Astrocyte of the spinal cord (primary cell): ENCODE data around the gene PRKCE.

ENCODE experiments used
- DNase-seq: peaks from one replicate; pipeline ENCODE4 v3.0.0; 2011; ENCODE audit warnings: low read depth, low spot score
- H3K4me3 ChIP-seq: 2 replicates; pipeline ENCODE4 v1.5.1; 2011; ENCODE audit warnings: low read depth, mild to moderate bottlenecking, low read length, moderate library complexity
- in situ Hi-C: cut with HindIII; loops from 2 replicates; pipeline ENCODE4 v1.10.0; 2017; ENCODE audit warnings: low sequenced_read_pairs
- TF ChIP-seq, protein P1 (sequence below): IDR thresholded peaks from 2 replicates; pipeline ENCODE4 v1.5.1; 2012; ENCODE audit warnings: low read depth, mild to moderate bottlenecking, low read length, inconsistent platforms

The PRKCE gene

DNA sequence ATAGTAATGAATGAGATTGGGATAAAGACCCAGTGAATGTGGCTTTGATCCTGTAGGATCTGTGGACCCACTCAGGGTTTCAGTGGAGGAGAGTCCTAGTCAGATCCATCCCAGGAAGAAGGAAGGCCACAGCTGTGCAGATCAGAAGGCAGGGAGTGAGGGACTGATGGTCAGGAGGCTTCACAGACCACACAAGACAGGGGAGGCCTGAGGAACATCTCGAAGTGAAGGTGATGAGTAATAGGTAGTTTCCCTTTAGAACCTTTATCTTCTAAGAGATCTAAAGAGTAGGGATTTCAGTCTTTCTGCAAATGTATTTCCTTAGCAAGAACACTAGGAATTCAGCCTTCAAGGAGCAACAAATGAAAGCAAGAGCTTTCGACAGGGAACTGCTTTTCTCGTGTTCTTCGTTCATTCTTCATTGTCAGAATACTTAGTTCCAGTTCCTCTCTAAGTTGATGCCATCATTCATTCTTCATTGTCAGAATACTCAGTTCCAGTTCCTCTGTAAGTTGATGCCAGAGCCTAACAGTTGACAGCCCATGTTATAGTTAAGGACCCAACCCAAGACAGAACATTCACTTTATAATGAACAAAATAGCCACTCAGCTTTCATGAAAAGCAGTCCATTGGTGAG lies 495.5 kb downstream of the PRKCE start:
- TF ChIP-seq, protein P1, sequence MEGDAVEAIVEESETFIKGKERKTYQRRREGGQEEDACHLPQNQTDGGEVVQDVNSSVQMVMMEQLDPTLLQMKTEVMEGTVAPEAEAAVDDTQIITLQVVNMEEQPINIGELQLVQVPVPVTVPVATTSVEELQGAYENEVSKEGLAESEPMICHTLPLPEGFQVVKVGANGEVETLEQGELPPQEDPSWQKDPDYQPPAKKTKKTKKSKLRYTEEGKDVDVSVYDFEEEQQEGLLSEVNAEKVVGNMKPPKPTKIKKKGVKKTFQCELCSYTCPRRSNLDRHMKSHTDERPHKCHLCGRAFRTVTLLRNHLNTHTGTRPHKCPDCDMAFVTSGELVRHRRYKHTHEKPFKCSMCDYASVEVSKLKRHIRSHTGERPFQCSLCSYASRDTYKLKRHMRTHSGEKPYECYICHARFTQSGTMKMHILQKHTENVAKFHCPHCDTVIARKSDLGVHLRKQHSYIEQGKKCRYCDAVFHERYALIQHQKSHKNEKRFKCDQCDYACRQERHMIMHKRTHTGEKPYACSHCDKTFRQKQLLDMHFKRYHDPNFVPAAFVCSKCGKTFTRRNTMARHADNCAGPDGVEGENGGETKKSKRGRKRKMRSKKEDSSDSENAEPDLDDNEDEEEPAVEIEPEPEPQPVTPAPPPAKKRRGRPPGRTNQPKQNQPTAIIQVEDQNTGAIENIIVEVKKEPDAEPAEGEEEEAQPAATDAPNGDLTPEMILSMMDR = no peak
- no peak for DNase-seq
- no peak overlapping the region for H3K4me3 ChIP-seq
- in situ Hi-C loops = no loop called here

DNA sequence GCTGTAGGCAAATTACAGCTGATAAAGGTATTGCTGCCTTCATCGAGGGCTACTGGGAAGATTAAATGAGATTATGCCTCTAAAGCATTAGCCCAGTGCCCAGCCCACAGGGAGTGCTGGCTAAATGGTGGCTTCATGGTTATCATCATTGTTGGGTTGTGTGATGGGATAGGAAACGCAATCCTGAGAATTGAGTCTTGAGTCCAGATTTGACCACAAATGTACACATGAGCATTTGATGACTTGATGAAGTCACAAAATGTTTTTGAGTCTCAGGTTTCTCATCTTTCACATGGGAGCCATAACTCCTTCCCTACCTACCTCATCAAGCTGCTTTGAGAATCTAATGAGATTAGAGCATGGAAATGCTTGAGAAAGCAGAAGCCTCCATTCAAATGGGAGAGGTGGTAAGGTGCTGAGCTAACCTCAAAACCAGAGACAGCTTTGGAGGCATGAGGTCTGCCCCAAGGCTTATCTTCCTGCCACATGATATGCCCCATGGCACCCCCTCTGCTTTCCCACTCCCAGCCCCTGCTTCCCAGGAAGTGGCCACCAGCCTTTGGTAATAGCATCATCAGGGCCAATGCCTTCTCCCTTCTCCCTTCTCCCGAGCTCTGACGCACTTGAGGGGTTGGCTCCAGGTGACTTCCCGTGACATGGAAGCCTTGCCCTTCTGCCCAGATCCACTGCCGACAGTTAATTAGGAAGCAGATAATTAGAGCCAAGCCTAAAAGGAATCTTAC lies 496.3 kb downstream of the PRKCE start:
- peak; percentile 14 for DNase-seq
- in situ Hi-C loops = no loop called here
- H3K4me3 ChIP-seq = no peak overlapping the region
- TF ChIP-seq, protein P1 = no peak

DNA sequence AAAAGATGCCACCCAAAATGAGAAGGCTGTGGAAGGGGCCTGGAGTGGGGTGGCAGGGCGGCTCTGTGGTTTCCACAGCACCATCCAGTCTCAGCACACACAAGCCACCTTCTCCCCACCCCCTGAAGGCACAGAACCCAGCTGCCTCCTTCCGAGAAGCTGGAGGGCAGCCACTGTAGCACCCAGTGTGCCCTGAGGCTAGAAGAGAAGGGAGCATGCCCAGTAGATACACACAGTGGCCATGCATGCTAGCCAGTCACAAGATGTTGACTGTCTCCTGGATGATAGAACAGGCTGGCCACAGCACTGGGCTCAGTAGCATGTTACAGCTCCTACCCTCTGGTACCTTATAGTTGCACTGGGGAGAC lies 496.9 kb downstream of the PRKCE start:
- in situ Hi-C loops = no loop called here

DNA sequence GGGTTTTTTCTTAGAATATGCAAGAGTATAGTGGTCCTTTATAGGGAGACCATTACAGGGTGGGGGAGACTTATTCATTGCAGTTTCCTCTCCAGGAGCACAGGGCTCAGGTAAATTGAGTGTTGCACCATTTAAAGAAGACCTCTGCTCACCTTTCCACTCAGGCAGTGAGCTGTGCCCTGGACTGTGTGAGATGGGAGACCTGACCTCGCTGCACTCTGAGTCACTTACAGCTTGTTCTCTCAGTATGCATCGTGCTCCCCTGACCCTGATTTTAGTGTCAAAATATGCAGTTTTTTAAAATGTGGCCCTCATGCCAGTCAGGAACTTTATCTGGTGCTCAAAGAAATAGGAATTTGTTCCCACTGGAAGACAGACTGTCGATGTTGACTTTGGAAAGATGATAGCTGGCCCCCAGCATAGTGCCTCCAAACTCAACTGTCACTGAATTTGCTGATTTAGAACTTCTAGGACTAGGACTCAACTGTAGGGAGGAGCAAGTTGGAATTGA lies 499.0 kb downstream of the PRKCE start:
- no peak for DNase-seq
- TF ChIP-seq, protein P1 = no peak
- H3K4me3 ChIP-seq = no peak overlapping the region
- in situ Hi-C loops = no loop called here

More for the DNA sequence above, 496.9 kb downstream of the PRKCE start:
- TF ChIP-seq, protein P1 = no peak
- DNase-seq = no peak
- H3K4me3 ChIP-seq = no peak overlapping the region

DNA sequence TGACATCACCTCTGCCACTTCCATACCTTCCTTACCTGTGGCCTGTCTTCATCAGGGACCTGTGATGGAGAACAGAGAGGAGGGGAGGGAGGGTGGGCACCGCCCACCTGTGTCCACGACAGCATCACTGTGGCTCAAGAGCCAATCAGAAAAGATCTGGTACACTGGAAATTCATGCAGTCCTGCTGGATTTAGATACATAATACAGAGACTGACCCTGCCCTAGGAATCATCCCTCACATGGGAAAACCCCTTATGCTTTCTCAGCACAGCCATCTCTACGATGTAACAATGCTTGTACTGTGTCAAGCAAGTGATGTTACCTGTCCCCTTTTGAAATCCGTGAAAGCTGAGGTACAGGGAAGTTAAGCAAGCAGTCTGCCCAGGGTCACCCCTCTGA lies 500.1 kb downstream of the PRKCE start:
- H3K4me3 ChIP-seq = no peak overlapping the region
- in situ Hi-C loops = no loop called here
- peak; percentile 7 for DNase-seq
- TF ChIP-seq, protein P1 = no peak

DNA sequence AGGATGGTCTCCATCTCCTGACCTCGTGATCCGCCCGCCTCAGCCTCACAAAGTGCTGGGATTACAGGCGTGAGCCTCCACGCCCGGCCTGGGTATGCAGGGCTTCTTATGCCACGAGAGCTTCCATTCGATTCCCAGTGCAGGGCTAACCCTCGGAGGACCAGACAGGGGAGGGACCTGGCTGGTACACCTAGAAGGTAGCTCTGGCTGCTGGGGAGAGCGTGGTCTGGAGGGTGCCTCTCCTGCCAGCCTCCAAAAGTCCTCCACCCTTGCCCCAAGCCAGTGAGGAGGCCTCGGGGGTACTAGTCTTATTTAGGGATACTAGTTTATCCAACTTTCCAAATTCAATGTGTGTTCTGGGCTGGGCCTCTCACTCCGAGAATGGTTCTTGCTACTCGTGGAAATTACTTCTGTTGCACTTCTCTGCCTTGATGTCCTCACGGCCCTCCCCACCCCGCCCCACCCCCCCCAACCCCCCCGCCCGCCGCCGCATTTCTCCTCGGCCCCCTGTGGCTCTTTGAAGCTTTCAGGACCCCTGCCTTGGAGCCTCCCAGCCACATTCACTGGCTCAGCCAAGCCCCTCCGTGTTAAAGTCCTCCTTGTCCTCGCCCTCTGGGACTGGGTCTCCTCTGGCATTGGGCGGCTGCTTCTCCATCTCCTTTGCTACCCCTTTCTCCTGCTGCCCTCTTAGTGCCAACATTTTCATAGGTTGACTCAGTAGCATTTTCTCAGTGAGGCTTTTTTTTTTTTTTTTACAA lies 502.7 kb downstream of the PRKCE start:
- TF ChIP-seq, protein P1 = no peak
- no peak overlapping the region for H3K4me3 ChIP-seq
- DNase-seq = no peak
- in situ Hi-C loops = no loop called here
